C1 segment of cervical spinal cord (tissue), 14 donors: ENCODE measurements around the gene BMAL1.
A peak's percentile ranks its signal among the peaks of the same experiment; 100 is the strongest.

Source experiments
- DNase-seq, 14 donors: peaks; one replicate each; lab custom pipeline; 2025; lab: John Stamatoyannopoulos, UW

Gene BMAL1

DNA sequence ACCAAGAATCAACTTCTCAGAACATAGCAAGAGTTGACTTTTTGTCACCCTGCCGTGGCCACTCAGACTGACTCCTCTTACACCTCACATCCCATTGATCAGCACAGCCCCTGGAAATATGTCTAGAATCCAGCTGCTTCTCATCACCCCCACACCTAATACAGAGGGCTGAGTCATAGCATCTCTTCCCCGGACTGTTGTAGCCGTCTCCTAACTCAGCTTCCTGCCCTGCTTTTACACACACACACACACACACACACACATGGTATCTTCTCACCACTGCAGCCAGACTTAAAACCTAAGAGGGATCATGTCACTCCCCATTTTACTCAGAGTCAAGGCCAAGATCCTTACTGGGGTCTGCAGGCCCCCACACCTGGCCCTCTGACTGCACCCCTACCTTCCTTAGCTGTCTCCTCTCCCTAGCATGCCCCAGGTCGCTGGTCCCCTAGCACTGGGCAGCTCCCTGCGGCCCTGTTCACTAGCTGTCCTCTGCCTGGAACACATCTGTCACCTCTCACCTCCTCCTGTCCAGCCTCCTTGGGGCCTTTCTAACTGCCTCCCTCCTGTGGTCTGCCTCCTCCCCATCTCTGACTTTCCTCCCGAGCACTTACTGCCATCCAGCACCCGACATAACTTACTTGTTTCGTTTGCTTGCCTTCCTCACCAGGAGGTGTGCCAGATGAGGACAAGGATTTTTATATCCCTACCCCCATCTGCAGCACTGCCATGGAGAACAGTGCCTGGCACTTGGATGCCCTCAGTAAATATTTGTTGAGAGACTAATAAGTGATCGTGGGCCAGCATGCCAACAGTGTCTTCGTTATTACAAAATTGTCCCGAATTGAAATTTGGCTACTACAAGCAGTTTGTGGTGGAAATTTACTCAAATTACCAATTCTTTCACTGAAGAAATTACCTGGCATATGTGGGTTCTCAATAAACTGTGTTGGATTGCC, 61.9 kb downstream of the BMAL1 start:
- DNase-seq, result no peak

DNA sequence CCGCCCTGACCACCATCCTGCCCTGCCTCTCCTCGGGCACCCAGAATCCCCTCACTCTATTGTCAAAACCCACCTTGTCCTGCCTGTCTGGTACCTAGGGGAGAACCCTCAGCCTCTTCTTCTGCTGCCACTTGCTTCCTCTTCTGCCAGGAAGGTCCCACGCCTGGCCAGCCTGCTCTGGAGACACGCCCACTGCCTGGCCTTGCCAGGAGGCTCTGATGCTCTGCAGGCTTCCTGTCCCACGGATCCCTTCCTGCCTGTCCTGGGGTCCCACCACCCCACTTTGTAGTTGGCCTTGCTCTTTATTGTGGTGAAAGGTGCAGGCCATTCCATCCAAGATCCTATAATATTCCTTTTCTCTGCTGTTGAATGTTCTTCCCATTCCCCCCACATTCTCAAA, 63.4 kb downstream of the BMAL1 start:
- DNase-seq, result no peak

DNA sequence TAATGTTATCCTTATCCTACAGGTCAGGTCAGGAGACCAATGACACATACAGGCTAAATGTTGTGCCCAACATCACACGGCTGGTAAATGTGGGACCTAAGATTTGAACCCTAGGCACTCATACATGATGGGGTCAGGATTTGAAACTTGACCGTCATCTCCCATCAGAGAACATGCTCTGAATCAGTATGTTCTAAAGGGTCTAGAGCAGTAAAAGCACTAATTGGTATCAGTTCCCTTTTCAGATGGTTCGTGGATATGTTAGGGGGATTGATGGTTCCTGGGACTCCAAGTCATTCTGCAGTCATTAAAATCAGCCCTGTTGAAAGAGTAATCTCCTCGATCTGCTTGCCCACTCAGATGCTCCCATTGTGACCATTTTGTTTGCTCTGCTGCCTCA, 65.5 kb downstream of the BMAL1 start:
- no peak for DNase-seq

- peak in 6 of 14 donors; percentile 8 to 34 (median 26) for DNase-seq
These were observed 66.5 kb downstream of the BMAL1 start for GRCh38 chr11:13343931-13344717.

DNA sequence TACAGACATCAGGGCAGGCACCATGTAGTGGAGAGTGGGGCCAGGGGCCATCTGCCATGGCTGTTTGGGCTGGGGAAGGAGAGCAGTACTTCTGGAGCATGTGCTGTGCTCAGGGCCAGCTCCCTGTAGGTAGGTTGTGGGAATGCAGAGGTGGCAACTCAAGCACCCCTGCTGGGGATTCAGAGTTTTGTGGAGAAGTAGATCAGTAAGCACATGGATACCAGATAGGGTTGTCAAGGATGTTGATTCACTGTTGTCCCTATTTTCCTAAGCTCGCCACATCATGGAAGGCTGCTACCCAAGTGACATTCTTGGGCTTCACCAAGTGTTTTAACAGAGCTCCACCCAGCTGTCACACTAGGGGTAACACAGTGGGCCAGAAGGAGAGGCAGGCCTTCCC, 67.2 kb downstream of the BMAL1 start:
- no peak for DNase-seq

DNA sequence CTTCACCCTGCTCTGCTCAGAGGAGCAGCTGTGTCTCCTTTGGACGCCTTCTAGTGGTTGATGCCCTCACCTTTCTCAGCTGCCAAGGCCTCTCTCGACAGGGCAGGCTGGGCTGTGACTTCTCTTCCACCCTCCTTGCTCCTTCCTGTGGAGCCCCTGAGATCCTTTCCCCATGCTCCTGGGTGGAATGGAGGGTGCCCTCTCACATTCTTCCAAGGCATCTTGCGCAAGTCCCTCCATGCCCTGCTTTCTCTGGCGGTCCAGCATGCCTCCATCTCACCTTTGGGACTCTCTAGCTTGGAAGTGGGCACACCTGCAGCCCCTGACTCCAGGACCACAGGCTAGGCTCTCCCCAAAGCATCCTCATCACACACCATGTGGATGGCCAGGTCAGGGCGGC, 68.9 kb downstream of the BMAL1 start:
- no peak for DNase-seq

DNA sequence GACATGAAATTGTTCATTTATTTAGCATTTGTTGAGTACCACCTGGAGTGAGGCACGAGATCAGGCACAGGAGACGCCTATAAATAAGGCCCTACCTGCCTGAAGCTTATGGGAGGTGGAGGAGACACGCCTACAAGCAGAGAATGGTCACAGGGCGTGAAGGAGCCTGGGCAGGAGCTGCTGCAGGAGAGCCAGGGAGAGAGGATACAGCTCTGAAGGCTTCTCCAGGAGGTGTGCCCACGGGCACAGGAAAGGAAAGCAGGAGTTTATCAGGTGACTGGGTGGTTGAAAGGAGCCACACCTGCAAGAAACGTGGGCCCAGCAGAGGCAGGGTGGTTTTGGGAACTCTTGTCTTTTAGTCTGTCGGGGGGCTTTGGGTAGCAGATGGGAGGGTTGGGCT, 70.3 kb downstream of the BMAL1 start:
- no peak for DNase-seq

DNA sequence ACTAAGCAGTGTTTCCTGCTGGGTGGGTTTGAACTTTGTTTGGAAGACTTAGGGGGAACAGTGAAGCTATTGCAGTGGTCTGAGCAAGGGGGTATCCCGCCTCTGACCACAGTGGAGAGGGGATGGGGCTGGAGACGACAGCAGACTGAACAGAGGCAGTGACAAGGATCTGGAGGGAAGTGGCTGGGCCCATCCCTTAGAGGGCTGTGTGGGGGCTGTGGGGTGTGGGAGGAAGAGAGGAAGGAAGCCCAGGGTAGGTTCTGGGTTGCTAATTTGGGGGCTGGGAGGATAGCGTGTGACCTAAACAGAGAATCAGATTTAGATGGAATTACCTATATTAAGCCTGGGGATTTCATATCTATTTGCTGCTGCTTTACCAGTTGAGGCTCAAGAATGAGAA, 70.7 kb downstream of the BMAL1 start:
- no peak for DNase-seq

DNA sequence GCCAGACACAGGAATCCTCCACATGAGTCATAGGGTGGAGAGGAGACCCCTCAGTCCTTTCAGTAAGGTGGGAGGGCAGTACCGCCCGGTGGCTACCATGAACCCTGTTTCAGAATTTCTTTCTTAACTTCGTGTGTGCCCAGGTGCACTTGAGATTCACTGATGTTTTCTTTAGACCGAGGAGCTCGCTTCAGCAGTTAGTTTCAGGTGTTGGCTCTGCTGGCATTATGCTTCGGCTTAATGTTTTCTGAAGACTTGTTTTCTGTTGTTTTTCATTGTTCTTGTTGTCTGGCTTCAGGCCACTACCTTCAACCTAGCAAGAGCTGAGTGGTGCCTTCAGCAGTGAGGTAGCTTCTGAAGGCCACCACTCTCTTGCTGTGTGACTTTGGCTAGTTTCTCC, 71.5 kb downstream of the BMAL1 start:
- DNase-seq, result no peak

- DNase-seq, result no peak
These were observed 72.0 kb downstream of the BMAL1 start for GRCh38 chr11:13349581-13349980.

DNA sequence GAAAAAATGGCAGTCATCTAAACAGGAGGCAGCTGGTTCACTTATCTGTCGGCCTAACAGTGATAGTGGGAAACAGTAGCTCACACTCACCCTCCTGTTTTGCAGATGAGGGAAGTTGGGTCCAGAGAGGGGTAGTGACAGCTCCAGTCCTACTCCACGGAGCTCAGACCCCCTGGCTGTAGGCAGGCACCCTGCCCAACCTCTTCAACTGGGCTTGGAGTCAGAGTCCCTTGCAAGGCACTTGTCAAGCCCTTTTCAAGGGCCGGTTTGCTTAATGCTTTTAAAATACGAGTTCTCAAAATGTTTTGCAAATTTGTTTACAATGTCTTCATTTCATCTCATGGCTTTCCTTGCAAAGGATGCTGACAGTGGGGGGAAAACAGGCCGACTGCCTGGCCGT, 75.1 kb downstream of the BMAL1 start:
- DNase-seq, result no peak

DNA sequence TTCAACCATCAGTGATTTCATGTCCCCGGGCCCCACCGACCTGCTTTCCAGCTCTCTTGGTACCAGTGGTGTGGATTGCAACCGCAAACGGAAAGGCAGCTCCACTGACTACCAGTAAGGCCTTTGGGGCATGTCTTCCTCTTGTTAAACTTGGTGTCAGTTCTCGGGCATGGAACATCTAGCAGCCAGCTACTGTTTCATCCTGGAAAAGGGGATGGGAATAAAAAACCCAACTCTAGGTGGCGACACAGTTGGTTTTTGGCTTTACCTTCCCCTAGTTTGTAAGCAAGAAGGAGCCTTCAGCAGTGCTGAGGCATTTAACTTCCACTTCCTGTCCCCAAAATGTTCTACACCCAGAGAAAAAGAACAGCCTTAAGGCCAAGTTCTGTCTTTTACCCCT, 76.7 kb downstream of the BMAL1 start:
- DNase-seq, result no peak

GRCh38 chr11:13355191-13355590, 77.6 kb downstream of the BMAL1 start:
- DNase-seq, result no peak

DNA sequence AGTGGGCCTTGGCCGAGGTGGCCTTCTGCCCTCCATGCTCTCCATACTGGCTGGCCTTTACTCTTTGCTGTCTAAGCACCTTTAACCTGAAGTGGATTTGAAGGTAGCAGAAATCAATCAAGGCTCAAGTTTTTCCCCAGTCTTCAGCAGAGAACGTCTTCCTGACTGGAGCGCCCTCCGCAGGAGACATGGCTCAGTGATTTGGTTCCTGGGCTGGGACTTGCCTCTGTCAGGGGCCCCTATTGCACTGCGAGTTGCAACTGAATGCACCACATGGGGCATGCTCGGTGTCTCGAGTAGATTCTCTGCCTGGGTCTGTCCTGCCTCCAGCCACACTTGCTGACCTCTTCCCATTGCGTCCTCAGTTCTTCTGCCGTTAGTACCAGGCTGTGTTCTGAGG, 79.6 kb downstream of the BMAL1 start:
- no peak for DNase-seq

DNA sequence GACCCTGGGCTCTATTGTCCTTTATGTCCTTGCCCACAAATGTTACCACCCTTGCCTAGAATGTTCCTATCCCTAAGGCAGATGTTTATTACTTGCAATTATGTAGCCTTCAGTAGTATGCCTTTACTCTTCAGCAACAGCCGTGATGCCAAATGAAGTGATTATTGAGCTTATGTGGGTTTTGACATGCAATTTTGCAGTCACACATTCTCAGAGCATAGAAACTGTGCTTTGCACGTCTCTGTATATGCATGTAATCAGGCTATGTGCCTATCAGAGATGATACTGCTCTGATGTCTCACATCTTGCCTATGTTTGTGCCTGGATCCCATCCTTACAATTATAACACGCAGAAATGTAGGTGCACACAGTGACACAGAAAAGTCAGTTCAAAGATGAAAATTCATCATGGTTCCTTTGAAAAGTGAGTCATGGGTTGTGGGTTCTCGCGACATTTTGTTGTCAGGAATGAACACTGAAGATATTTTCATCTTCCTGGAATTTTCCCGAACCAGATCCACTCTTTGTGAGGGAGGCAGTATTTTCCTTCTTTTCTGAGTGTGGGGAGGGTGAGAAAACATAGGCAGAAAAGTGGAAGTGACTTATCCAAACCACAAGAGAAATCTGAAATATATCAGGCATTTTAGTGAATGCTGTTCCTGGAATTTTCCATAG, 81.1 kb downstream of the BMAL1 start:
- DNase-seq, result no peak

GRCh38 chr11:13362596-13363109, 85.1 kb downstream of the BMAL1 start:
- DNase-seq, result no peak

GRCh38 chr11:13364388-13364787, 86.8 kb downstream of the BMAL1 start:
- no peak for DNase-seq

- DNase-seq, result no peak
These were observed 88.9 kb downstream of the BMAL1 start for GRCh38 chr11:13366266-13367026.

DNA sequence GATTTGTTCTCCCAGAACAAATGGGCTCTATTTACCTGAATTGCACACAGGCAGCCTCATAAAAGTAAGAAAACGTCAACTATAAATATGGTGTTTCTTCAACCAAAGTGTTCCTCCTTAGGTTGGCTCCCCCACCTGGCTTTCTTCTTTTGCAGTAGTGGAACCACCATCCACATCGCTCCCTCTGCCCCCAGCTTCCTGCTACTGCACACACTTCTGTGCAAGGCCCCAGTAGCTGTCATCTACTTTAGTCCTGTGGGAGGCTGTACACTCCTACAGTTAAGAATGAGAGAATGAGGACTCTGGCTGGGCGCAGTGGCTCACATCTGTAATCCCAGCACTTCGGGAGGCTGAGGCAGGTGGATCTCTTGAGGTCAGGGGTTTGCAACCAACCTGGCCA, 89.5 kb downstream of the BMAL1 start:
- no peak for DNase-seq

DNA sequence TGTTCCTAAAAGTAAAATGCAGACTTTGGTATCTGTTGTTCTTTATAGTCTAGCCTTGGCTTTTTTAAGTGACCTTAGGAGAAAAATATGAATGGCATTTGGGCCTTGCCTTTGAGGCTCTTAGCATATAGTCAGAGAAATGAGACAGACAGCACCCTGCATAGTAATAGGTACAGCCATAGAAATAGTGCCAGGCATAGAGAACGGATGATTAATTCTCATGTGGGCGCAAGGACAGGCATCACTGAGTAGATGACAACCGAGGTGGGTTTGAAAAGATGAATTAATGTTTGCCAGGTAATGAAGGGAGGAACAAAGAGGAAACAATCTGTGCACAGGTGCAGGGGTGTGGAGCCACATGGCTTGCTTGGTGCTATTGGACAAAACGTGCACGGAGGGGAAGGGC, 90.5 kb downstream of the BMAL1 start:
- DNase-seq, result no peak

DNA sequence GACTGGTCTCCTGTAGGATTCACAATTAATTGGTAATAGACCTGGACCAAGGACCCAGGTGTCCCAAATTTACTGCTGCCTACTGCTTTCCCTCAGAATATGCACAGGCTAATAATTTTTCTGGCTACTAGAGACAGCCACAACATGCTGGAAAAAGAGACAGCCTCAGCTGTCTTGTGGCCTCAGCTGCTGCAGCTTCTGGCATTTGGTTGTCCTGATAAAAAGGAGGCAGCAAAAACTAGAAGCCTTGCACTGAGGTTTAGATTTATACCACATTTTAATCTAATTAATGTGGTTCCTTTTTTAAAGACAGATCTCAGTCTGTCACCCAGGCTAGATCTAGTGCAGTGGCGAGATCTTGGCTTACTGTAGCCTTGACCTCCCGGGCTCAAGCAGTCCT, 95.6 kb downstream of the BMAL1 start:
- no peak for DNase-seq
